Body of pancreas (tissue), 4 donors: ENCODE measurements around the gene NCR3LG1. TPM values are rescaled to one million over a fixed set of nuclear protein-coding genes. Genes with fewer than 3 reads are reported as not detected.
A peak's percentile ranks its signal among the peaks of the same experiment; 100 is the strongest.

Experiments used
- ATAC-seq: fragments of 150-250 bp; one replicate; pipeline ENCODE4 v1.9.1; 2016
- DNase-seq, 4 donors: peaks; one replicate each; pipeline ENCODE4 v3.0.0-alpha.2; 2019
- H3K27ac ChIP-seq, 4 donors: fragments of 200-600 bp; sonication (generic); 1 replicate in 3 of 4; 2 replicates in 1 of 4; pipeline versions ENCODE4 v1.5.1 to v1.6.1; 2016 to 2019; ENCODE audit warnings: mild to moderate bottlenecking in 1 of 4, mixed read lengths in 1 of 4, moderate library complexity in 1 of 4
- H3K27me3 ChIP-seq, 2 donors: fragments of 200-600 bp; sonication (generic); one replicate each; pipeline ENCODE4 v1.6.0; 2016; ENCODE audit warnings: mild to moderate bottlenecking in 1 of 2
- H3K36me3 ChIP-seq, 2 donors: fragments of 200-600 bp; sonication (generic); replicated peaks in 1 of 2; 2 replicates each; pipeline ENCODE4 v1.5.1; 2016; ENCODE audit warnings: low read depth in 2 of 2; ENCODE audit not compliant: insufficient read depth in 1 of 2
- H3K4me1 ChIP-seq: fragments of 200-600 bp; sonication (generic); one replicate; pipeline ENCODE4 v1.6.0; 2016
- H3K4me3 ChIP-seq, 2 donors: fragments of 200-600 bp; sonication (generic); 1 replicate in 1 of 2; 2 replicates in 1 of 2; pipeline ENCODE4 v1.5.1; 2016 to 2019
- H3K9me3 ChIP-seq, 3 donors: fragments of 200-600 bp; sonication (generic); 1 replicate in 2 of 3; 2 replicates in 1 of 3; pipeline ENCODE4 v1.5.1; 2016
- POLR2A ChIP-seq, 3 donors: fragments of 450-650 bp; IDR thresholded peaks; one replicate each; pipeline ENCODE4 v1.6.1; 2016; ENCODE audit warnings: antibody characterized with exemption in 3 of 3, mild to moderate bottlenecking in 2 of 3
- WGBS, 2 donors: methylation state at CpG; one replicate each; pipeline ENCODE4 v1.1.5; 2017; 5-methylcytosine and 5-hydroxymethylcytosine counted together
- intact Hi-C: fragments of 100-400 bp; cut with DNase I; formaldehyde crosslinking; loops from one replicate; pipeline ENCODE4 v1.15.1; 2023
- total RNA-seq, 2 donors: library from RNA; depleted of rRNA; stranded (reverse); fragments of >200 nt; gene quantifications; one replicate each; pipeline ENCODE4 v1.1.0, GENCODE V29; 2016
- TF ChIP-seq, protein P1 (sequence below), 7 experiments: fragments of 450-650 bp in 4 of 7; fragments of 200-600 bp in 3 of 7; sonication (generic) in 3 of 7; IDR thresholded peaks; one replicate each; pipeline ENCODE4 v1.5.1; 2016 to 2019; ENCODE audit warnings: antibody characterized with exemption in 7 of 7

The NCR3LG1 gene
- total RNA-seq, 2 donors from 2014 or later: under 0.01 to 2.6 TPM

DNA sequence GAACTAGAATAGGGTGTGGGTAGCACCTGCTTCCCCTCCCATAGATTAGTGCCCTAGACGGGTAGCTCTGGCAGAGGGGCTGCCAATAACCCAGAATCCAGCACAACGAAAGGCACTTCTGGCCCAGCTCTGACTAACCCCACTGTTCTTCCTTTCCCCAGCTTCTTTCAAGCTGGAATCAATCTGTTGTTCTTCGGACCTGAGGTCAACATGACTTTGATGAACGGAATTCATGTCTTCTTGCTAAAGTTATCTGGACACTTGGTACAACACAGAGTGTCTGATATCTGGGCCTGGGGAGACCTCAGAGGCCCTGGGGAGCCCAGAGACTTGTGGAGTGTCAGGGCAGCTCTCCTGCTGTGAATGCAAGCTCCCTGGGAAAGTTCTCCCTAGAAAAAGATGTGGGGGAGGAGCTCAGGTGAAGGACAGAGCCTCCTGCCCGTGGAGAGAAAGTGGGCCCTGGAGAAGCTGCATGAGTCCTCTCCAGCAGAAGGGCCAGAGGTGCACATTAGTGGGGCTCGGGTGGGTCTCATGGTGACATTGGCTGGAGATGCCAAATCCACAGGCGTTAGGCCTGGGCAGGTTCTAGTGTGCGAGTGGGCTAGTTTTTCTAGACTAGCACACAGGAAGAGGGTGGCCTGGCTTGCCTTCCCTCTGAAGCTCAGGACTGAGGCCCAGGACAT is 30.6 kb downstream of the NCR3LG1 start:
- intact Hi-C loops: loop anchor here (5.0 kb wide), 1 partner anchor 120 kb away; no protein-coding TSS in a partner anchor
- Histone ChIP-seq H3K36me3 (no peaks in the 10 kb centered on the region), H3K27me3 (no peaks in the 10 kb centered on the region), H3K4me1 (peaks cover 14% of the 10 kb centered on the region), H3K9me3 (no peaks in the 10 kb centered on the region), H3K4me3 (no peak overlapping the region), H3K27ac (no peak overlapping the region)
- 58 to 70% methylated on average over 6 to 8 of the region's 8 CpGs for WGBS, 2 donors
- TF ChIP-seq, protein P1, sequence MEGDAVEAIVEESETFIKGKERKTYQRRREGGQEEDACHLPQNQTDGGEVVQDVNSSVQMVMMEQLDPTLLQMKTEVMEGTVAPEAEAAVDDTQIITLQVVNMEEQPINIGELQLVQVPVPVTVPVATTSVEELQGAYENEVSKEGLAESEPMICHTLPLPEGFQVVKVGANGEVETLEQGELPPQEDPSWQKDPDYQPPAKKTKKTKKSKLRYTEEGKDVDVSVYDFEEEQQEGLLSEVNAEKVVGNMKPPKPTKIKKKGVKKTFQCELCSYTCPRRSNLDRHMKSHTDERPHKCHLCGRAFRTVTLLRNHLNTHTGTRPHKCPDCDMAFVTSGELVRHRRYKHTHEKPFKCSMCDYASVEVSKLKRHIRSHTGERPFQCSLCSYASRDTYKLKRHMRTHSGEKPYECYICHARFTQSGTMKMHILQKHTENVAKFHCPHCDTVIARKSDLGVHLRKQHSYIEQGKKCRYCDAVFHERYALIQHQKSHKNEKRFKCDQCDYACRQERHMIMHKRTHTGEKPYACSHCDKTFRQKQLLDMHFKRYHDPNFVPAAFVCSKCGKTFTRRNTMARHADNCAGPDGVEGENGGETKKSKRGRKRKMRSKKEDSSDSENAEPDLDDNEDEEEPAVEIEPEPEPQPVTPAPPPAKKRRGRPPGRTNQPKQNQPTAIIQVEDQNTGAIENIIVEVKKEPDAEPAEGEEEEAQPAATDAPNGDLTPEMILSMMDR (IDR thresholded peaks at IDR 0.05): no peak
- no peak for TF ChIP-seq POLR2A (IDR thresholded peaks at IDR 0.05)
- DNase-seq (peak in 1 of 4 donors; percentile 43), ATAC-seq (no peak)

DNA sequence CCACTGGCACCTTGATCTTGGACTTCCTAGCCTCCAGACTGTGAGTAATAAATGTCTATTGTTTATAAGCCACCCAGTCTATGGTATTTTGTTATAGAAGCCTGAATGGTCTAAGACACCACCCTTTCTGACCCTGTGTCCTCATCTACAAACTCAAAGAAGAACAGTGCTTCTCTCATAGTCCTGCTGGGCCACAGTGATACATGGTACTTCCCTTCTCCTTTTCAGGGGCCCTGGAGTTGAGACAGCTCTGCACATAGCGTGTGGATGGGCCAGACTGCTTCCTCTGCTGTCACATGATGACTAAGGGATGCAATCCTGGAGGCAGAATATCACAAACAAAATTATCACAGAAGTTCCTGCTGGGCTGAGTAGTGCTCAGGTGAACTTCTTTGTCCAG is 31.9 kb downstream of the NCR3LG1 start:
- intact Hi-C loops: loop anchor here (5.0 kb wide), 1 partner anchor 119 kb away; no protein-coding TSS in a partner anchor
- 80 to 100% methylated on average over 1 of the region's 1 CpG for WGBS, 2 donors
- no peak for TF ChIP-seq POLR2A (IDR thresholded peaks at IDR 0.05)
- TF ChIP-seq, protein P1 (IDR thresholded peaks at IDR 0.05): no peak
- Histone ChIP-seq H3K36me3 (no peaks in the 10 kb centered on the region), H3K4me3 (no peak overlapping the region), H3K27ac (no peak overlapping the region), H3K4me1 (peaks cover 19% of the 10 kb centered on the region), H3K9me3 (no peaks in the 10 kb centered on the region), H3K27me3 (no peaks in the 10 kb centered on the region)
- no peak for DNase-seq
- ATAC-seq: no peak

DNA sequence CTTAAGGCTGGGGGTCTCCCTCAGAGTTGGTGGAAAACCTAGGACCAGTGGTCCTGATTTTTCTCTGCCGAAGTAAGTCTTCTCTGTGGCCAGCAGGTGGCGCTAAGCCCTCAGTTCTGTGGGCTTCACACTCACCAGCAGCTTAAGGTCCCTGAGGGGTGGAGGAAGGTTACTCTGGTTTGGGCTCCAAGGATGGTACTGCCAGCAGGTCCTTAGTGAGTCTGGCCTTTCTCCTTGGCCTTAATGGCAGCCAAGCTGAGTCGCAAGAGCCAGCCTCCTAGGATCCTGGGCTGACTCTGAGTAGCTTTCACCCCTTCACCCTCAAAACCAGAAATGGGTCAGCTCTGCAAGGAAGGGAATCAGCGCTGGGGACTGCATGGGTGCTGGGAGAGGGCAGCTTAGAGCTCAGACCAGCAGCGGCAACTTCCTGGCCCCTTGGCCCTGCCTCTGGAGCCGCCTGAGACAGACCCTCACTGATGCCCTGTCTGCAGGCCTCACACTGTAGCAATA is 32.5 kb downstream of the NCR3LG1 start:
- 39 to 42% methylated on average over 6 of the region's 6 CpGs for WGBS, 2 donors
- H3K36me3 ChIP-seq: no peaks in the 10 kb centered on the region
- TF ChIP-seq, protein P1 (IDR thresholded peaks at IDR 0.05): peak; percentile 83 to 93 (median 91)
- no peak for TF ChIP-seq POLR2A (IDR thresholded peaks at IDR 0.05)
- no peak overlapping the region for H3K4me3 ChIP-seq
- peaks cover 22% of the 10 kb centered on the region for H3K4me1 ChIP-seq
- intact Hi-C loops: loop anchor here (5.0 kb wide), 1 partner anchor 118 kb away; no protein-coding TSS in a partner anchor
- ATAC-seq (peak; percentile 60), DNase-seq (peak; percentile 78 to 87 (median 84))
- H3K27ac ChIP-seq: no peak overlapping the region
- H3K27me3 ChIP-seq: no peaks in the 10 kb centered on the region
- no peaks in the 10 kb centered on the region for H3K9me3 ChIP-seq

DNA sequence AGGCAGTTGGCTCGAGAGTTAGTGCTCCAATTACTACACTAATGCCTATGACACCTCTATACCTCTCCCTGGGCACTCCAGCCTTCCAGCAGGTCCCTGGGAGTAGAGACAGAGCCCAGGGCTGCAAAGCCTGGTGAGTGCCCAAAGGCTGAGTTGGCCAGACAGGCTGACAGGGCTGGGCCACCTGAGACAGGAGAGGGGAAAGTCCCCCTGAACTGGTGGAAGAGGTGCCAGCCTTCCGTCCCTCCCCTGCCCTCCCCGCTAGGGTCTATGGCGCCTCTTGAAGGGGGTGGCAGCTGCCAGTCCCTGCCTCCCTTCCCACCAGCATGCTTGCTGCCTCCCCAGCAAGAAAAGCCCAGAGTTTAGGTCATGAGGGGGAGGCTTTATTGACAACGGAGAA is 33.9 kb downstream of the NCR3LG1 start:
- DNase-seq (no peak), ATAC-seq (no peak)
- no peaks in the 10 kb centered on the region for H3K9me3 ChIP-seq
- no peak overlapping the region for H3K4me3 ChIP-seq
- no peak for TF ChIP-seq POLR2A (IDR thresholded peaks at IDR 0.05)
- H3K4me1 ChIP-seq: peaks cover 30% of the 10 kb centered on the region
- H3K27me3 ChIP-seq: no peaks in the 10 kb centered on the region
- no peak overlapping the region for H3K27ac ChIP-seq
- 67 to 87% methylated on average over 5 of the region's 5 CpGs for WGBS, 2 donors
- no peaks in the 10 kb centered on the region for H3K36me3 ChIP-seq
- intact Hi-C loops: no loop called here

DNA sequence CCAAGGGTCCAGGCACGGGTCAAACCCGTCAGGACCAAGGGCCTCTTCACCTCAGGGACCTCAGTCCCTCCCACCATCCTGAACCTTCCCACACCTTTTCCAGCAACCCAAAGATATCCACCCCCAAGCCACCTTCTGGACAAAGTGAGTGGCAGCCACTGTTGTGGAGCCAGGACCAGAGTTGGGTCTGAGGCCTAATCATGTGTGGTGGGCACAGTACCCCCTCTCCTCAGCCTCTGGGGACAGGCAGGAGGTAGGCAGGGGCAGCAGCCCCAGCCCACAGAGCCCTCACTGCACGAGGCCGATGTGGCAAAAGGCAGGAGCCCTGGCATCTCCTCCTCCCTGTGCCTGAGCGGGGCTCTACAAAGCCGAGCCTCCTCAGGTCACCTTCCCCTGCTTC is 34.3 kb downstream of the NCR3LG1 start:
- peak overlapping the region in 2 of 4 donors; percentile 14 to 52 for H3K27ac ChIP-seq

More for the DNA sequence above, 34.3 kb downstream of the NCR3LG1 start:
- no peaks in the 10 kb centered on the region for H3K9me3 ChIP-seq
- DNase-seq: no peak
- ATAC-seq: no peak
- intact Hi-C loops: no loop called here
- peaks cover 30% of the 10 kb centered on the region for H3K4me1 ChIP-seq
- no peak overlapping the region for H3K4me3 ChIP-seq
- TF ChIP-seq, protein P1 (IDR thresholded peaks at IDR 0.05): no peak
- TF ChIP-seq POLR2A (IDR thresholded peaks at IDR 0.05): no peak
- WGBS, 2 donors: 54 to 60% methylated on average over 1 to 6 of the region's 6 CpGs
- no peaks in the 10 kb centered on the region for H3K36me3 ChIP-seq
- no peaks in the 10 kb centered on the region for H3K27me3 ChIP-seq
